Fibroblast of peridontal ligament (primary cell): ENCODE data around the gene KRTAP19-6.
"Not testable (repeated sequence)": the region's sequence is repeated elsewhere in the genome, so short reads cannot be mapped to it uniquely, and the experiment has no call there.

Experiments
- DNase-seq: peaks from one replicate; pipeline ENCODE4 v3.0.0-alpha.2; 2010; ENCODE audit errors: extremely low read depth

The KRTAP19-6 gene, protein sequence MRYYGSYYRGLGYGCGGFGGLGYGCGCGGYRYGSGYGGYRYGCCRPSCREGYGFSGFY

DNA sequence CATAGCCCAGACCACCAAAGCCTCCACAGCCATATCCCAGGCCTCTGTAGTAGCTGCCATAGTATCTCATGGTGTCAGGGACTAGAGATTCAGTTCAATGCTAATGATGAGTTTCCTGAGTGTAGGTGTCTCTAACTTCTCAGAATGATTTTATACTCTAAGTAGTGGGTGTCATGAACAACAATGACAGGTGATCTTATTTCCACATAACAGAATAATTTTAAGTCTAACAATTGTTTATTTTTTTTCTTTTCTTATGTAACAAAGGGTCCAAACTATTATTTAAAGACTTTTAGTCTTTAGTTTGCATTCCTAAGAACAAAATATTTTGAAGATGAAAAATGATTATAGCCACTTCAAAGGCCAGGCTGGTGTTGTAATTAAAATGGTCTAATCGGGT, at the start of gene KRTAP19-6:
Gene KRTAP19-6, minus strand, starts transcription at position 101 of the 400 bp plus-strand sequence. Its CDS starts 31 bp downstream, at position 70.
- DNase-seq, result no peak

DNA sequence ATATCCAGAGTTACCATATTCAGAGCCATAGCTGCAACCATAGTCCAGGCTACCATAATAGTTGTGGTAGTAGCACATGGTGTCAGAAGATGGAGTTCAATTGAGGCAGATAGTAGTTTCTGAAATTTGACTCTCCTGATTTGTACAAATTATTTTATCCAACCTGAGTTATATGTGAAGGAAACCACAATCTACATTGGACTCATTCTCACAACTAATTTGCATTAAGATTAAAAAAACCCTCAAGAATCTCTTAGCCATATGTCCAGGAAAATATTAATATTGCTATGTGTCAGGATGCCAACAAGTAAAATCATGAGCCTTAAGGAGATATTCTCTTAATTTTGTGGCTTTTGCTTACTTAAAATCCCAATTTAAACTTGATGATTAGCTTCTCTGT, 48.6 kb upstream of the KRTAP19-6 start, which contains the start of gene KRTAP22-2:
Gene KRTAP22-2, minus strand, starts transcription at position 101 of the 400 bp plus-strand sequence.
- no peak for DNase-seq

- DNase-seq, result no peak
Measured at GRCh38 chr21:30582870-30583269, 41.2 kb upstream of the KRTAP19-6 start.

GRCh38 chr21:30580132-30580531, 38.5 kb upstream of the KRTAP19-6 start:
- no peak for DNase-seq

DNA sequence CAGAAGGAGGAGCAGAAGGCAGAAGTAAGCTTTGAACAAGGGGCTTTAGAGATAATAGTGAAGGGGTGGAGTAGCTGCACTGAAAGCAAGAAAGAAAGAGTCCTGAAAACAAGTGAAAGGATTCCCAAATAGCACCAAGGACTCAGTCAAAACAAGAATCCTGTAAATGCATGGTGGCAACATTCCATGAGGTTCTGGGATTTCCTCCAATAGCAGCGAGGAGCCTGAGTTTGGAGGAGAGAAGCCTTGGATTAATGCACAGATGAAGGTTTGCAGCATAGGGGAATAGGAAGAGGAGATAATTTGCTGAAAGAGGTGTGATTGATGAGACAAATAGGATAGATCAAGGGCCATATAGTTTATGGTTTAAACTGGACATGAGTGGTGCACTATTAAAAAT, 37.7 kb upstream of the KRTAP19-6 start:
- DNase-seq, result no peak

GRCh38 chr21:30577766-30578165, 36.1 kb upstream of the KRTAP19-6 start:
- no peak for DNase-seq

GRCh38 chr21:30567617-30568016, 26.0 kb upstream of the KRTAP19-6 start:
- DNase-seq, result no peak

DNA sequence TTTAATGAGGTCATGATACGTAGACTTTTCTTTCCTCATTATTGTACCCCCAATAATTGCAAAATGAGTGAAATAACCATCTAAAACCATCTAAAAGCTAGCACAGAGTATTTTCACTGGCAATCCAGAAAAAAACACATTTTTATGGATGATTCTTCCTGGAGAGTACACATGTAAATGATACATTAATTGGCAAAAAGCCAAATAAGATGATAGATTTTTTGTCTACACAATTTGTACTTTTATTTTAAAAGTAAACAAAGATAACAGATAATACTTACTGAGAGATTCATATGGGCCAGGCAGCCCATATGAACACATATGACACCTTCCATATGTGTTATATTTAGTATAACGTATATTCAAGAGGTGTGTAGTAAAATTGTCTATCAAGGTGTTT, 22.0 kb upstream of the KRTAP19-6 start:
- no peak for DNase-seq

- DNase-seq, result no peak
Measured at GRCh38 chr21:30563072-30563471, 21.4 kb upstream of the KRTAP19-6 start.

DNA sequence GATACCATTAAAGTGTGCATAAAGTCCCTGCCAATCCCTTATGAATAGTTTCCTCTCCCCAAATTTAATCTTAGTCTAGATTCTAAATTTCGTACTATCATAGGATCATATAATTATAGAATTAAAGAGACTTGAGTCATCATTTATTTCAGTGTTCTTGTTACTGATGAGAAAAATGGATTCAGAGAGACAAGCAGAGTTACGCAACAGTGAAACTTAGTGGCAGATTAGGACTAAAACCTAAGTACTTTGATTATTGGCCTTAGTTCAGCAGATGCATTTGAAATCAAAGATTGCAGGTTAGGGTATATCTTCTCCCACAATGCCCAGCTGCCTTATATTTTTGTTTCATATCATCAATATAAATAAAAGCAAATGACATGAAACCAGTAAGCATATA, 20.3 kb upstream of the KRTAP19-6 start:
- DNase-seq, result no peak

DNA sequence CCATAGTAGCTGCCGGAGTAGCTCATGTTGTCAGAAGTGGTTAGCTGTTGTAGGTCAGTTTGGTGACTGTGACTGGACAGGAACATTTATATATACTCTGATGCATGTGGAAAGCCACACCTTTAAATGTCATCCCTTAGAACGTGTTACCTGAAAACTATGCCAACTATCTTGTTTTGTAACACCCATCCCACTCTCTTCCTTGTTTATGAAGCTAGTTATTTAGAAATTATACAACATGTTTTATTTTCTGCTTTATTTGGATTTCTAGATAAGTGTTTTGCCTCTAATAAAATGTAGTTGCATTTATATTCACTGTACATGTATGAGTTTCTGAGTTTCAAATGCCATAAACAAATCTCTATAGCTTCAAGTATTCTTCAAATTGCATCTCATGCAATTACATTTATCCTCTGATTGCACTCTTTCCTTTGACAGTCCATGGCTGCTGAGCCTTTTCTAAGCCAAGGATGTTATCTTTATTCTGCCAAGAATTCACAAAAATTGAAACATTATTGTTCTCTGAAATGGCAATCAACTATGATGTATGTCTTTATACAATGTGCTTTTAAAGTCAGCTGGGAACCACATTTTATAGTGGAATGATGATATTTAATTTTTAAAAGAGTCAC, 19.7 kb upstream of the KRTAP19-6 start, which contains the start of gene KRTAP19-7:
Gene KRTAP19-7, minus strand, starts transcription at position 51 of the 632 bp plus-strand sequence. Its CDS starts 25 bp downstream, at position 26.
- no peak for DNase-seq

- no peak for DNase-seq
Measured at GRCh38 chr21:30555095-30555494, 13.4 kb upstream of the KRTAP19-6 start.

DNA sequence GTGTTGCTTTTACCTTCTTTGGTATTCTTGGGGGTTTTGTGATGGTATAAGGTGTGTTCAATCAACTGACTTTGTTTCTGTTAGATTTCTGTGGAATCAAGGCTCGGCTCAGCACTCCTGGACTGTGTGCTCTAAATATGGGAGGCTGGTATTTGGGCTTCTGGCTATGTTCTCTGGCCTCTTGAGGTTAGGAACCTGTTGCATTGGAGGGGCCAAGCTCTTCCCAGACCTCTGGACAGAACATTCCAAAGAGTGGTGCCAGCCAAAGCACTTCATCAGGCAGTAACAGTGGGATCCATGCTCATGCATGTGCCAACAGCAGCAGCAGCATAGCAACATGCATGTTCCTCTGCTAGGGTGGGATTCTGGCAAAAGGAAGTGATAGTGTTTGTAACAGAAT, 11.1 kb upstream of the KRTAP19-6 start:
- DNase-seq, result no peak

- DNase-seq, result no peak
Measured at GRCh38 chr21:30518876-30519275, 22.8 kb downstream of the KRTAP19-6 start.

GRCh38 chr21:30515681-30516080, 26.0 kb downstream of the KRTAP19-6 start:
- no peak for DNase-seq

DNA sequence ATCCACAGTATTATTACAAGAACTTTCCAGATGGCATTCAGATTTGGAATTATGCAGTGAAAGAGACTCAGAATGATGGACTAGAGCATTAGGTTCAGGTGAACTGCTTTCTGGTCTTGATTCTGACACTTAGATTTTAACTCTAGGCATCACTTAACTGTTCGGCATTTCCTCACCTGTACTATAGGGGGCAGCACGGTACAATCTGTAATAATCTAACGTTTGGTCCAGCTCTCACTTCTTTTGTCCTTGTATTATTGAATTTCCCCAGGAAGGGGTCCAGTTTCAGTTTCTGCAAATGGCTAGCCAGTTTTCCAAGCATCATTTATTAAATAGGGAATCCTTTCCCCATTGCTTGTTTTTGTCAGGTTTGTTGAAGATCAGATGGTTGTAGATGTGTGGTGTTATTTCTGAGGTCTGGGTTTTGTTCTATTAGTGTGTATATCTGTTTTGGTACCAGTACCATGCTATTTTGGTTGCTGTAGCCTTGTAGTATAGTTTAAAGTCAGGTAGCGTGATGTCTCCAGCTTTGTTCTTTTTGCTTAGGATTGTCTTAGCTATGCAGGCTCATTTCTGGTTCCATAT, 36.0 kb downstream of the KRTAP19-6 start:
- DNase-seq, result not testable (repeated sequence)

DNA sequence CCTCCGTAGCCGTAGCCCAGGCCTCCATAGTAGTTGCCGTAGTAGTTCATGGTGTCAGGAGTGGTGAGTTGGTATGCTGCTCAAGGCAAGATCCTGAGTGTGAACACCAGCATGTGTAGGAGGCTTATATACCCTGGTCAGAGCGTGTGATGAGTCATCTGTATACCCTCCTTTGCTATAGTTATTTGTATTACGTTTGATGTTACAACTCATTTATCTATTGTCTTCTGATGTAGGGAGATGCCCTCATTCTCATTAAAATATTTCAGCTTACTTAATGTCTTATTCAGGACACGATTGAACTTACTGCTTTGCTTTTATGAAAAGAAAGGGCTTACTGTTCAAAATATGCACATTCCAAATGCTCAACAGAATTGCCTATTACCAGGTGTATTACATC, 39.6 kb downstream of the KRTAP19-6 start, which contains the start of gene KRTAP19-5:
Gene KRTAP19-5, minus strand, starts transcription at position 101 of the 400 bp plus-strand sequence. Its CDS starts 51 bp downstream, at position 50.
- DNase-seq, result no peak

DNA sequence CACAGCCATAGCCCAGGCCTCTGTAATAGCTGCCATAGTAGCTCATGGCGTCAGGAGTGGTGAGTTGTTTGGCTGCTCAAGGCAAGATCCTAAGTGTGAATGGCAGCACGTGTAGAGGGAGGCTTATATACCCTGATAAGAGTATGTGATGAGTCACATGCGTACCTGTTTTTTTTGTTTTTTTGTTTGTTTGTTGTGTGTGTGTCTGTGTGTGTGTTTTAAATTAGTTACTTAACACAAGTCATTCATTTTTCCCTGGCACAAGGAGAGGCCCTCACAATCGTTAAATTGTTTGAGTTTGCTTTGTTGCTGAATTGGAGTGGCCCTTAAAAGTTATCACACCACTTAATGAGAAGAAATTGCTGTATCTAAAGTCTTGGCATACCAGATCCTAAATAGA, 44.6 kb downstream of the KRTAP19-6 start, which contains the start of gene KRTAP19-4:
Gene KRTAP19-4, minus strand, starts transcription at position 101 of the 400 bp plus-strand sequence. Its CDS starts 55 bp downstream, at position 46.
- no peak for DNase-seq

DNA sequence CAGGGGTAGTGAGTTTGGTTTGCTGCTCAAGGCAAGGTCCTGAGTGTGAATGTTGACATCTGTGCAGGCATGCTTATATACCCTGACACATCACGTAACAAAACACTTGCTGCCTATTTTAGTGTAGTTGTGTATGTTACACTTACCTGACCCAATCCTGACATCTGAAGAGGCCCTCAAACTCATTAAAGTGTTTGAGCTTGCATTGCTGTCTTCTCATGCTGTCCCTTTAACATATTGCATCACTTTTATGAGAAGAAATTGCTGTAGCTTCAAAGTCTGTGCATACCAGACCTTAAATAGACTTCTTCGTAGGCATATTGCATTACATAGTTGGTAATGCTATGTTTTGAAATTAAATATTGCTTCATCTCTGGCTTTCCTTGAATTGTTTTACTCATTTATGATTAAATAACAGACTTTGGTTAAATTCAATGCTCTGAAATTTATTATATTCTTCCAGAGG, 49.7 kb downstream of the KRTAP19-6 start, which contains the start of gene KRTAP19-3:
Gene KRTAP19-3, minus strand, starts transcription at position 51 of the 466 bp plus-strand sequence. CDS start 56 bp downstream, outside the sequence.
- no peak for DNase-seq
